SK-N-SH (cell line): ENCODE data around the gene RAD51. TPM values are rescaled to one million over a fixed set of nuclear protein-coding genes. Genes with fewer than 3 reads are reported as not detected.

ENCODE experiments used
- CTCF ChIA-PET: fragments of 300-600, 350-600 bp; formaldehyde crosslinking; extraction: SDS; loops from one replicate; lab custom pipeline; 2021; lab: Yijun Ruan, JAX
- POLR2A ChIA-PET: fragments of 350-600 bp; sonication (Branson Sonifier 250); formaldehyde crosslinking; extraction: SDS; loops from one replicate; lab custom pipeline; 2020; ENCODE audit warnings: antibody characterized with exemption, inconsistent platforms; lab: Yijun Ruan, JAX
- DNase-seq: peaks from one replicate; pipeline ENCODE4 v3.0.0; 2012
- H2AFZ ChIP-seq: fragments of 200-600 bp; sonication (generic); 2 replicates; pipeline ENCODE4 v1.8.1; 2016; ENCODE audit warnings: antibody characterized with exemption, mild to moderate bottlenecking, low read depth
- H3F3A ChIP-seq: fragments of 200-600 bp; sonication (generic); replicated peaks from 2 replicates; pipeline ENCODE3; 2016; ENCODE audit warnings: antibody characterized with exemption, mild to moderate bottlenecking; ENCODE audit not compliant: insufficient read depth
- H3K27ac ChIP-seq, 2 experiments: fragments of 200-500 bp in 1 of 2; fragments of 200-600 bp in 1 of 2; sonication (Bioruptor generic) in 1 of 2; sonication (generic), shearing (Covaris generic) in 1 of 2; 2 replicates each; pipeline versions ENCODE4 v1.5.1 to v1.6.1; 2014 to 2016; ENCODE audit warnings: low read depth in 2 of 2, inconsistent platforms in 1 of 2, low read length in 1 of 2, mild to moderate bottlenecking in 1 of 2, mixed read lengths in 1 of 2
- H3K27me3 ChIP-seq: fragments of 200-600 bp; sonication (generic), shearing (Covaris generic); 2 replicates; pipeline ENCODE4 v1.6.1; 2016; ENCODE audit warnings: mixed run types; ENCODE audit not compliant: insufficient read depth
- H3K36me3 ChIP-seq, 2 experiments: fragments of 200-500 bp in 1 of 2; fragments of 200-600 bp in 1 of 2; sonication (Bioruptor generic) in 1 of 2; sonication (generic) in 1 of 2; replicated peaks in 1 of 2; 2 replicates each; pipeline versions ENCODE3 to v1.5.1; 2014 to 2016; ENCODE audit warnings: low read length in 1 of 2, mild to moderate bottlenecking in 1 of 2; ENCODE audit not compliant: insufficient read depth in 2 of 2, control insufficient read depth in 1 of 2
- H3K4me1 ChIP-seq, 2 experiments: fragments of 200-500 bp in 1 of 2; fragments of 200-600 bp in 1 of 2; sonication (Bioruptor generic) in 1 of 2; sonication (generic), shearing (Covaris generic) in 1 of 2; 2 replicates each; pipeline versions ENCODE4 v1.5.1 to v1.6.1; 2014 to 2016; ENCODE audit warnings: low read depth in 1 of 2, low read length in 1 of 2, mixed run types in 1 of 2; ENCODE audit not compliant: insufficient read depth in 2 of 2, control insufficient read depth in 1 of 2
- H3K4me2 ChIP-seq: fragments of 200-600 bp; sonication (generic), shearing (Covaris generic); 2 replicates; pipeline ENCODE4 v1.6.1; 2017; ENCODE audit warnings: mixed run types
- H3K4me3 ChIP-seq, 2 experiments: fragments of 200-500 bp in 1 of 2; fragments of 200-600 bp in 1 of 2; sonication (Bioruptor generic) in 1 of 2; sonication (generic), shearing (Covaris generic) in 1 of 2; 2 replicates each; pipeline versions ENCODE4 v1.5.1 to v1.8.1; 2014 to 2016; ENCODE audit warnings: low read depth in 2 of 2, inconsistent platforms in 1 of 2, low read length in 1 of 2, mild to moderate bottlenecking in 1 of 2, mixed read lengths in 1 of 2, moderate library complexity in 1 of 2
- H3K79me2 ChIP-seq: fragments of 200-600 bp; sonication (generic); 2 replicates; pipeline ENCODE4 v1.8.1; 2017; ENCODE audit warnings: mild to moderate bottlenecking; ENCODE audit not compliant: insufficient read depth
- H3K9ac ChIP-seq: fragments of 200-600 bp; sonication (generic); 2 replicates; pipeline ENCODE4 v1.6.1; 2017; ENCODE audit warnings: mixed run types
- H3K9me2 ChIP-seq: fragments of 200-600 bp; sonication (generic); 2 replicates; pipeline ENCODE4 v1.6.1; 2017; ENCODE audit warnings: mixed run types
- H3K9me3 ChIP-seq: fragments of 200-600 bp; sonication (generic); 2 replicates; pipeline ENCODE4 v1.6.1; 2017; ENCODE audit warnings: mixed run types, mild to moderate bottlenecking, moderate library complexity
- H4K20me1 ChIP-seq: fragments of 200-600 bp; sonication (generic); 2 replicates; pipeline ENCODE4 v1.6.1; 2017; ENCODE audit warnings: mild to moderate bottlenecking, mixed run types; ENCODE audit not compliant: insufficient read depth
- EP300 ChIP-seq, 2 experiments: IDR thresholded peaks; 2 replicates each; pipeline versions ENCODE4 v1.4.0 to v1.6.1; 2012; ENCODE audit warnings: borderline replicate concordance in 1 of 2, low read depth in 1 of 2, low read length in 1 of 2
- FOXJ3 ChIP-seq: sonication (generic); formaldehyde crosslinking; IDR thresholded peaks from 2 replicates; pipeline ENCODE4 v1.5.1; 2020; ENCODE audit warnings: mild to moderate bottlenecking, missing genetic modification reagents
- MXI1 ChIP-seq: IDR thresholded peaks from 2 replicates; pipeline ENCODE4 v1.6.1; 2012; ENCODE audit warnings: mild to moderate bottlenecking, low read depth, low read length, improper control_type of control experiment
- RAD21 ChIP-seq: IDR thresholded peaks from 2 replicates; pipeline ENCODE4 v1.6.1; 2012; ENCODE audit warnings: mild to moderate bottlenecking, low read length
- RCOR1 ChIP-seq: fragments of 150-350 bp; IDR thresholded peaks from 2 replicates; pipeline ENCODE4 v1.6.1; 2017; ENCODE audit warnings: antibody characterized with exemption, low read length
- RFX5 ChIP-seq: IDR thresholded peaks from 2 replicates; pipeline ENCODE4 v1.6.1; 2012; ENCODE audit warnings: mild to moderate bottlenecking, improper control_type of control experiment, low read length
- SMC3 ChIP-seq: IDR thresholded peaks from 2 replicates; pipeline ENCODE4 v1.6.1; 2012; ENCODE audit warnings: low read depth, low read length, improper control_type of control experiment
- TAF1 ChIP-seq: IDR thresholded peaks from 2 replicates; pipeline ENCODE4 v1.6.1; 2012; ENCODE audit warnings: low read depth, mild to moderate bottlenecking, low read length, moderate library complexity, borderline replicate concordance
- WGBS: methylation state at CpG from one replicate; pipeline ENCODE4 v1.1.6; 2017; ENCODE audit warnings: low lambda C conversion rate; 5-methylcytosine and 5-hydroxymethylcytosine counted together
- polyA plus RNA-seq, 3 experiments: library from polyadenylated mRNA; depleted of rRNA; stranded (reverse); fragments of >200 nt; gene quantifications; 2 replicates each; pipeline ENCODE4 v1.2.3, GENCODE V29; 2012
- TF ChIP-seq, protein P1 (sequence below): IDR thresholded peaks from 2 replicates; pipeline ENCODE4 v1.4.0; 2012; ENCODE audit warnings: low read depth, borderline replicate concordance
- TF ChIP-seq, protein P2 (sequence below): IDR thresholded peaks from 2 replicates; pipeline ENCODE4 v1.4.0; 2012; ENCODE audit warnings: low read depth
- TF ChIP-seq, protein P3 (sequence below): fragments of 200-600 bp; sonication (generic); IDR thresholded peaks from 2 replicates; pipeline ENCODE4 v1.6.1; 2017; ENCODE audit warnings: antibody characterized with exemption, mild to moderate bottlenecking, moderate library complexity
- TF ChIP-seq, protein P4 (sequence below): IDR thresholded peaks from 2 replicates; pipeline ENCODE4 v1.6.1; 2012; ENCODE audit warnings: mild to moderate bottlenecking, low read depth, low read length, moderate library complexity
- TF ChIP-seq, protein P5 (sequence below): IDR thresholded peaks from 2 replicates; pipeline ENCODE4 v1.4.0; 2012; ENCODE audit warnings: low read depth, borderline replicate concordance

RAD51 gene
- polyA plus RNA-seq, 1 of the 3 experiments (the other 2 are of a cell fraction) = 7.6 TPM

DNA sequence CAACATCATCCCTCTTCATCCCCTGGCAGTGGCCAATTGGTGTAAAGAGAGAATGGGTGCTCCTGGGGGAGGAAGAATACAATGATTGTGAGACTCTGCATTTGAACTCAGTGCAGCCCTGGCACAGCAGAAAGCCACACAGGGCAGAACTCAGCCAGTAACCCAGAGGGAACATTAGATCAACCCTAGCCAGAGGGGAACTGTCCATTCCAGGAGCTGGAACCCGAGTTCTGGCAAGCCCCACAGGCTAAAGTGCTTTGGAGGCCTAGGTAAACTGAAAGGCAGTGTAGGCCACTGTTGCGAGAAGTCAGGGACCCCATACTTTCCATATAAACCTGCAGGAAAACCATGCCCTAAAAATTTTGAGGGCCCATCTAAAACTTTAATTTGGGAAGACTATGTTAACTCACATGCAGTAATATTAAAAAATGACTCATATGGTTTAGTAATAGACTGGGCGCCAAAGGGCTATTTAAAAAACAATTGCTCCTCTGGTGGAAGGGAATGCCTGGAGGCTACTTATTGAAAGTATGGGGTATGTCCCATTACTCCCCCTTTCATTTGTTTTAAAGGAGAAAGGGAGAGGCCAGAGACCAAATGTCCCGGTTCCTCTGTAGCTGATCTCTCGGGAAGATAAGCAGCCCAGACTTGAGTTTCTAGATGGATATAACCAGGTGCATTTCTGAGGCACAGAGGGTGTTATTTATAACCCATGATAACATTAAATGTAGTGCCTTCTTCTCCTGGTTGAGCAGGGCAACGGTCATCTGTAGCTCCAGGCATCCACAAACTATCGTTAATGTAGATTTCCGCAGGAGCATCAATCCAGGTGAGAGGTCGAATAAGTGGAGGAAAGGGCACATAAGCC, 5.8 kb upstream of the RAD51 start:
- no peaks in the 10 kb centered on the region for H3K9me2 ChIP-seq
- peaks cover 10% of the 10 kb centered on the region; the same call in 1 of the 2 replicates for H3K79me2 ChIP-seq
- ChIA-PET POLR2A (no interaction called here), CTCF (no interaction called here)
- H3K4me3 ChIP-seq = no peak overlapping the region
- no peak overlapping the region for H2AFZ ChIP-seq
- no peaks in the 10 kb centered on the region for H3K27me3 ChIP-seq
- H3K36me3 ChIP-seq = peaks cover 0 to 11% of the 10 kb centered on the region in 2 experiments
- H3K9ac ChIP-seq = no peak overlapping the region
- H3K9me3 ChIP-seq = no peaks in the 10 kb centered on the region
- H3F3A ChIP-seq = peaks cover 5% of the 10 kb centered on the region
- TF ChIP-seq, protein P1, sequence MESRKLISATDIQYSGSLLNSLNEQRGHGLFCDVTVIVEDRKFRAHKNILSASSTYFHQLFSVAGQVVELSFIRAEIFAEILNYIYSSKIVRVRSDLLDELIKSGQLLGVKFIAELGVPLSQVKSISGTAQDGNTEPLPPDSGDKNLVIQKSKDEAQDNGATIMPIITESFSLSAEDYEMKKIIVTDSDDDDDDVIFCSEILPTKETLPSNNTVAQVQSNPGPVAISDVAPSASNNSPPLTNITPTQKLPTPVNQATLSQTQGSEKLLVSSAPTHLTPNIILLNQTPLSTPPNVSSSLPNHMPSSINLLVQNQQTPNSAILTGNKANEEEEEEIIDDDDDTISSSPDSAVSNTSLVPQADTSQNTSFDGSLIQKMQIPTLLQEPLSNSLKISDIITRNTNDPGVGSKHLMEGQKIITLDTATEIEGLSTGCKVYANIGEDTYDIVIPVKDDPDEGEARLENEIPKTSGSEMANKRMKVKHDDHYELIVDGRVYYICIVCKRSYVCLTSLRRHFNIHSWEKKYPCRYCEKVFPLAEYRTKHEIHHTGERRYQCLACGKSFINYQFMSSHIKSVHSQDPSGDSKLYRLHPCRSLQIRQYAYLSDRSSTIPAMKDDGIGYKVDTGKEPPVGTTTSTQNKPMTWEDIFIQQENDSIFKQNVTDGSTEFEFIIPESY = no peak
- no peak for TF ChIP-seq MXI1
- no peaks in the 10 kb centered on the region for H4K20me1 ChIP-seq
- H3K4me1 ChIP-seq = peaks cover 0 to 4% of the 10 kb centered on the region in 2 experiments; a peak in 1 of 4 replicates
- H3K4me2 ChIP-seq = no peak overlapping the region
- H3K27ac ChIP-seq = no peak overlapping the region
- no peak for DNase-seq
- WGBS = 82% methylated on average over 9 of the region's 9 CpGs

DNA sequence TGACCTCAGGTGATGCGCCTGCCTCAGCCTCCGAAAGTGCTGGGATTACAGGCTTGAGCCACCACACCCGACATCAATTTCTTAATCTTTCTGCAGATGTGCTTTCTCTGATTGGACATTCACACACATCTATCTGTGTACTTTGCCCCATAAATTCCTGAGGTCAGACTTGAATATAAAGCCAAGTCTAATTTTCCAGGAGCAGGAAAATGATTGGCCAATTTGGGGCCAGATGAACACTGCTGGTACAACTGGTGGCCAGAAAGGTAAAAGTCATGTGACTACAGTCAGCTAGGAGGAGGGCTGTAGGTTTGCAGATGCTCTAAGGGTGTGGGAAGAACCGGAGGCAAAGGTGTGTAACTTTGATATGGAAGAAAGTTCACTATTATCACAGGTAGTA, 3.2 kb upstream of the RAD51 start:
- no peak overlapping the region for H3K4me3 ChIP-seq
- no peaks in the 10 kb centered on the region for H4K20me1 ChIP-seq
- CTCF ChIA-PET = no interaction called here
- H3K36me3 ChIP-seq = peaks cover 0 to 11% of the 10 kb centered on the region in 2 experiments
- POLR2A ChIA-PET = no interaction called here
- no peak overlapping the region for H3K4me2 ChIP-seq
- peaks cover 24% of the 10 kb centered on the region for H3K79me2 ChIP-seq
- H3K27ac ChIP-seq = no peak overlapping the region
- TF ChIP-seq, protein P2, sequence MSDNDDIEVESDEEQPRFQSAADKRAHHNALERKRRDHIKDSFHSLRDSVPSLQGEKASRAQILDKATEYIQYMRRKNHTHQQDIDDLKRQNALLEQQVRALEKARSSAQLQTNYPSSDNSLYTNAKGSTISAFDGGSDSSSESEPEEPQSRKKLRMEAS = no peak
- TF ChIP-seq SMC3 = no peak
- no peak for TF ChIP-seq RCOR1
- TF ChIP-seq, protein P3, sequence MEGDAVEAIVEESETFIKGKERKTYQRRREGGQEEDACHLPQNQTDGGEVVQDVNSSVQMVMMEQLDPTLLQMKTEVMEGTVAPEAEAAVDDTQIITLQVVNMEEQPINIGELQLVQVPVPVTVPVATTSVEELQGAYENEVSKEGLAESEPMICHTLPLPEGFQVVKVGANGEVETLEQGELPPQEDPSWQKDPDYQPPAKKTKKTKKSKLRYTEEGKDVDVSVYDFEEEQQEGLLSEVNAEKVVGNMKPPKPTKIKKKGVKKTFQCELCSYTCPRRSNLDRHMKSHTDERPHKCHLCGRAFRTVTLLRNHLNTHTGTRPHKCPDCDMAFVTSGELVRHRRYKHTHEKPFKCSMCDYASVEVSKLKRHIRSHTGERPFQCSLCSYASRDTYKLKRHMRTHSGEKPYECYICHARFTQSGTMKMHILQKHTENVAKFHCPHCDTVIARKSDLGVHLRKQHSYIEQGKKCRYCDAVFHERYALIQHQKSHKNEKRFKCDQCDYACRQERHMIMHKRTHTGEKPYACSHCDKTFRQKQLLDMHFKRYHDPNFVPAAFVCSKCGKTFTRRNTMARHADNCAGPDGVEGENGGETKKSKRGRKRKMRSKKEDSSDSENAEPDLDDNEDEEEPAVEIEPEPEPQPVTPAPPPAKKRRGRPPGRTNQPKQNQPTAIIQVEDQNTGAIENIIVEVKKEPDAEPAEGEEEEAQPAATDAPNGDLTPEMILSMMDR = no peak
- no peak for TF ChIP-seq TAF1
- TF ChIP-seq, protein P4, sequence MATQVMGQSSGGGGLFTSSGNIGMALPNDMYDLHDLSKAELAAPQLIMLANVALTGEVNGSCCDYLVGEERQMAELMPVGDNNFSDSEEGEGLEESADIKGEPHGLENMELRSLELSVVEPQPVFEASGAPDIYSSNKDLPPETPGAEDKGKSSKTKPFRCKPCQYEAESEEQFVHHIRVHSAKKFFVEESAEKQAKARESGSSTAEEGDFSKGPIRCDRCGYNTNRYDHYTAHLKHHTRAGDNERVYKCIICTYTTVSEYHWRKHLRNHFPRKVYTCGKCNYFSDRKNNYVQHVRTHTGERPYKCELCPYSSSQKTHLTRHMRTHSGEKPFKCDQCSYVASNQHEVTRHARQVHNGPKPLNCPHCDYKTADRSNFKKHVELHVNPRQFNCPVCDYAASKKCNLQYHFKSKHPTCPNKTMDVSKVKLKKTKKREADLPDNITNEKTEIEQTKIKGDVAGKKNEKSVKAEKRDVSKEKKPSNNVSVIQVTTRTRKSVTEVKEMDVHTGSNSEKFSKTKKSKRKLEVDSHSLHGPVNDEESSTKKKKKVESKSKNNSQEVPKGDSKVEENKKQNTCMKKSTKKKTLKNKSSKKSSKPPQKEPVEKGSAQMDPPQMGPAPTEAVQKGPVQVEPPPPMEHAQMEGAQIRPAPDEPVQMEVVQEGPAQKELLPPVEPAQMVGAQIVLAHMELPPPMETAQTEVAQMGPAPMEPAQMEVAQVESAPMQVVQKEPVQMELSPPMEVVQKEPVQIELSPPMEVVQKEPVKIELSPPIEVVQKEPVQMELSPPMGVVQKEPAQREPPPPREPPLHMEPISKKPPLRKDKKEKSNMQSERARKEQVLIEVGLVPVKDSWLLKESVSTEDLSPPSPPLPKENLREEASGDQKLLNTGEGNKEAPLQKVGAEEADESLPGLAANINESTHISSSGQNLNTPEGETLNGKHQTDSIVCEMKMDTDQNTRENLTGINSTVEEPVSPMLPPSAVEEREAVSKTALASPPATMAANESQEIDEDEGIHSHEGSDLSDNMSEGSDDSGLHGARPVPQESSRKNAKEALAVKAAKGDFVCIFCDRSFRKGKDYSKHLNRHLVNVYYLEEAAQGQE = no peak
- TF ChIP-seq, protein P1 = no peak
- no peak for TF ChIP-seq EP300 (IDR thresholded peaks at IDR 0.05; ENCODE audit: borderline replicate concordance in 1 of 2, low read depth in 1 of 2, low read length in 1 of 2)
- no peak for TF ChIP-seq FOXJ3 (CRISPR knock-in tag)
- TF ChIP-seq RFX5 = no peak
- TF ChIP-seq, protein P5, sequence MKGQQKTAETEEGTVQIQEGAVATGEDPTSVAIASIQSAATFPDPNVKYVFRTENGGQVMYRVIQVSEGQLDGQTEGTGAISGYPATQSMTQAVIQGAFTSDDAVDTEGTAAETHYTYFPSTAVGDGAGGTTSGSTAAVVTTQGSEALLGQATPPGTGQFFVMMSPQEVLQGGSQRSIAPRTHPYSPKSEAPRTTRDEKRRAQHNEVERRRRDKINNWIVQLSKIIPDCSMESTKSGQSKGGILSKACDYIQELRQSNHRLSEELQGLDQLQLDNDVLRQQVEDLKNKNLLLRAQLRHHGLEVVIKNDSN = no peak
- no peak for TF ChIP-seq RAD21
- H3K9me2 ChIP-seq = no peaks in the 10 kb centered on the region
- DNase-seq = no peak
- no peak overlapping the region for H3K9ac ChIP-seq
- peaks cover 0 to 4% of the 10 kb centered on the region in 2 experiments; a peak in 1 of 4 replicates for H3K4me1 ChIP-seq
- no peaks in the 10 kb centered on the region for H3K27me3 ChIP-seq
- 95% methylated on average over 4 of the region's 4 CpGs for WGBS
- H2AFZ ChIP-seq = no peak overlapping the region
- H3K9me3 ChIP-seq = no peaks in the 10 kb centered on the region
- H3F3A ChIP-seq = peaks cover 8% of the 10 kb centered on the region
